Mucosa of stomach (tissue), 1 donor: Measurements from ENCODE around the gene ESRRG.
A peak's percentile ranks its signal among the peaks of the same experiment; 100 is the strongest.

Source experiments
- H3K27me3 ChIP-seq: one replicate; pipeline ENCODE4 v1.7.0; 2013; ENCODE audit warnings: mild to moderate bottlenecking, low read length; ENCODE audit not compliant: control insufficient read depth, insufficient read depth
- H3K36me3 ChIP-seq: one replicate; pipeline ENCODE4 v1.7.0; 2013; ENCODE audit warnings: low read length; ENCODE audit not compliant: control insufficient read depth, insufficient read depth
- H3K4me1 ChIP-seq: one replicate; pipeline ENCODE4 v1.7.0; 2013; ENCODE audit warnings: mild to moderate bottlenecking, low read length; ENCODE audit not compliant: control insufficient read depth, insufficient read depth
- H3K4me3 ChIP-seq: one replicate; pipeline ENCODE4 v1.7.0; 2013; ENCODE audit warnings: low read length
- H3K9ac ChIP-seq: one replicate; pipeline ENCODE4 v1.7.0; 2013; ENCODE audit warnings: mild to moderate bottlenecking, low read length, moderate library complexity
- H3K9me3 ChIP-seq: one replicate; pipeline ENCODE4 v1.7.0; 2013; ENCODE audit warnings: mild to moderate bottlenecking, low read length, moderate library complexity; ENCODE audit not compliant: control insufficient read depth
- donor health status: Pancreatic carcinoma.

ESRRG gene

GRCh38 chr1:216723274-216723780 lies at the start of gene ESRRG:
Gene ESRRG (minus strand): TSS chr1:216723429. CDS start chr1:216723299, 130 bp downstream.
- Histone ChIP-seq H3K4me3 (peak within 1 kb of the TSS; percentile 47), H3K4me1 (peaks cover 4% of the 10 kb centered on the region), H3K9ac (peak within 1 kb of the TSS; percentile 48), H3K36me3 (no peaks in the 10 kb centered on the region), H3K27me3 (peaks cover 23% of the 10 kb centered on the region), H3K9me3 (no peaks in the 10 kb centered on the region)

GRCh38 chr1:216771922-216772321 lies 48.7 kb upstream of the ESRRG start:
- Histone ChIP-seq H3K4me1 (no peaks in the 10 kb centered on the region), H3K36me3 (no peaks in the 10 kb centered on the region), H3K9ac (no peak overlapping the region), H3K4me3 (no peak overlapping the region), H3K27me3 (no peaks in the 10 kb centered on the region), H3K9me3 (no peaks in the 10 kb centered on the region)

- Histone ChIP-seq H3K9ac (no peak overlapping the region), H3K27me3 (no peaks in the 10 kb centered on the region), H3K9me3 (no peaks in the 10 kb centered on the region), H3K4me3 (no peak overlapping the region), H3K4me1 (no peaks in the 10 kb centered on the region), H3K36me3 (no peaks in the 10 kb centered on the region)
Measured at GRCh38 chr1:216766633-216767327, 43.6 kb upstream of the ESRRG start.

- H3K4me3 ChIP-seq: no peak overlapping the region
- H3K36me3 ChIP-seq: no peaks in the 10 kb centered on the region
- no peak overlapping the region for H3K9ac ChIP-seq
- H3K9me3 ChIP-seq: no peaks in the 10 kb centered on the region
- H3K27me3 ChIP-seq: no peaks in the 10 kb centered on the region
- H3K4me1 ChIP-seq: no peaks in the 10 kb centered on the region
Measured at GRCh38 chr1:216765346-216766300, 42.4 kb upstream of the ESRRG start.

- no peaks in the 10 kb centered on the region for H3K27me3 ChIP-seq
- no peaks in the 10 kb centered on the region for H3K4me1 ChIP-seq
- no peak overlapping the region for H3K4me3 ChIP-seq
- no peaks in the 10 kb centered on the region for H3K36me3 ChIP-seq
- no peaks in the 10 kb centered on the region for H3K9me3 ChIP-seq
- no peak overlapping the region for H3K9ac ChIP-seq
Measured at GRCh38 chr1:216758161-216758560, 34.9 kb upstream of the ESRRG start.

GRCh38 chr1:216757110-216757509 lies 33.9 kb upstream of the ESRRG start:
- Histone ChIP-seq H3K4me1 (no peaks in the 10 kb centered on the region), H3K36me3 (no peaks in the 10 kb centered on the region), H3K27me3 (no peaks in the 10 kb centered on the region), H3K9me3 (no peaks in the 10 kb centered on the region), H3K4me3 (no peak overlapping the region), H3K9ac (no peak overlapping the region)

- H3K9me3 ChIP-seq: no peaks in the 10 kb centered on the region
- H3K4me3 ChIP-seq: no peak overlapping the region
- no peaks in the 10 kb centered on the region for H3K36me3 ChIP-seq
- no peak overlapping the region for H3K9ac ChIP-seq
- H3K4me1 ChIP-seq: no peaks in the 10 kb centered on the region
- no peaks in the 10 kb centered on the region for H3K27me3 ChIP-seq
Measured at GRCh38 chr1:216750961-216751360, 27.7 kb upstream of the ESRRG start.

- Histone ChIP-seq H3K4me1 (no peaks in the 10 kb centered on the region), H3K27me3 (no peaks in the 10 kb centered on the region), H3K36me3 (no peaks in the 10 kb centered on the region), H3K9me3 (no peaks in the 10 kb centered on the region), H3K9ac (no peak overlapping the region), H3K4me3 (no peak overlapping the region)
Measured at GRCh38 chr1:216750031-216750627, 26.9 kb upstream of the ESRRG start.

- Histone ChIP-seq H3K36me3 (no peaks in the 10 kb centered on the region), H3K4me1 (no peaks in the 10 kb centered on the region), H3K9ac (no peak overlapping the region), H3K4me3 (no peak overlapping the region), H3K9me3 (no peaks in the 10 kb centered on the region), H3K27me3 (no peaks in the 10 kb centered on the region)
Measured at GRCh38 chr1:216749232-216749631, 26.0 kb upstream of the ESRRG start.

- H3K9ac ChIP-seq: no peak overlapping the region
- no peaks in the 10 kb centered on the region for H3K27me3 ChIP-seq
- no peaks in the 10 kb centered on the region for H3K4me1 ChIP-seq
- H3K9me3 ChIP-seq: no peaks in the 10 kb centered on the region
- no peaks in the 10 kb centered on the region for H3K36me3 ChIP-seq
- H3K4me3 ChIP-seq: no peak overlapping the region
Measured at GRCh38 chr1:216742625-216743024, 19.4 kb upstream of the ESRRG start.

- Histone ChIP-seq H3K27me3 (no peaks in the 10 kb centered on the region), H3K9ac (no peak overlapping the region), H3K4me1 (no peaks in the 10 kb centered on the region), H3K4me3 (no peak overlapping the region), H3K9me3 (no peaks in the 10 kb centered on the region), H3K36me3 (no peaks in the 10 kb centered on the region)
Measured at GRCh38 chr1:216740331-216740730, 17.1 kb upstream of the ESRRG start.

- Histone ChIP-seq H3K4me1 (no peaks in the 10 kb centered on the region), H3K36me3 (no peaks in the 10 kb centered on the region), H3K9ac (no peak overlapping the region), H3K27me3 (no peaks in the 10 kb centered on the region), H3K9me3 (no peaks in the 10 kb centered on the region), H3K4me3 (no peak overlapping the region)
Measured at GRCh38 chr1:216739793-216740192, 16.6 kb upstream of the ESRRG start.
